Kidney (tissue), 14 donors: ENCODE data around the gene PEX11A. TPM values are rescaled to one million over a fixed set of nuclear protein-coding genes. Genes with fewer than 3 reads are reported as not detected.

Experiments used
- DNase-seq, 5 donors: peaks; one replicate each; pipeline ENCODE4 v3.0.0-alpha.2; 2013 to 2020
- FAIRE-seq: peaks from 2 replicates; lab custom pipeline; 2012; peaks lifted over from hg19 to GRCh38; lab: Jason Lieb, UNC
- H3K27ac ChIP-seq, 2 donors: one replicate each; pipeline ENCODE4 v1.7.0; 2013; ENCODE audit warnings: low read depth in 2 of 2, low read length in 2 of 2, inconsistent platforms in 1 of 2
- H3K27me3 ChIP-seq: one replicate; pipeline ENCODE4 v1.7.1; 2013; ENCODE audit warnings: low read length, inconsistent platforms; ENCODE audit not compliant: control insufficient read depth, insufficient read depth
- H3K36me3 ChIP-seq, 3 donors: one replicate each; pipeline versions ENCODE4 v1.7.0 to v1.7.1; 2013; ENCODE audit warnings: low read length in 3 of 3, control low read depth in 1 of 3, inconsistent platforms in 1 of 3; ENCODE audit not compliant: insufficient read depth in 3 of 3, control insufficient read depth in 2 of 3
- H3K4me1 ChIP-seq, 3 donors: one replicate each; pipeline versions ENCODE4 v1.7.0 to v1.7.1; 2013; ENCODE audit warnings: low read length in 3 of 3, inconsistent platforms in 1 of 3, low read depth in 1 of 3; ENCODE audit not compliant: control insufficient read depth in 2 of 3, insufficient read depth in 2 of 3
- H3K4me3 ChIP-seq, 3 donors: one replicate each; pipeline versions ENCODE4 v1.7.0 to v1.8.1; 2013; ENCODE audit warnings: low read length in 3 of 3, control low read depth in 1 of 3, inconsistent platforms in 1 of 3
- H3K9ac ChIP-seq, 3 donors: one replicate each; pipeline versions ENCODE4 v1.7.0 to v1.7.1; 2013; ENCODE audit warnings: low read length in 3 of 3, control low read depth in 1 of 3, inconsistent platforms in 1 of 3
- H3K9me3 ChIP-seq, 3 donors: one replicate each; pipeline versions ENCODE4 v1.7.0 to v1.7.1; 2013; ENCODE audit warnings: low read length in 3 of 3, control low read depth in 1 of 3, inconsistent platforms in 1 of 3; ENCODE audit not compliant: control insufficient read depth in 2 of 3, insufficient read depth in 1 of 3
- intact Hi-C: fragments of 100-400 bp; cut with DNase I; formaldehyde crosslinking; loops from one replicate; pipeline ENCODE4 v1.11.1; 2022
- polyA plus RNA-seq: library from polyadenylated mRNA; stranded (reverse); fragments of 350-450 nt; fragmentation: Illumina TruSeq; extraction: RNeasy Lipid Tissue Mini Kit (QIAGEN cat#74804); gene quantifications from one replicate; pipeline ENCODE4 v1.2.3, GENCODE V29; 2014; ENCODE audit warnings: low read depth, low replicate concordance; ENCODE audit not compliant: insufficient read depth
- total RNA-seq: library from RNA; stranded (reverse); fragmentation: NEBNext Ultra II Directional; extraction: Animal tissue kit (Norgen Biotek cat#: 25700); gene quantifications from one replicate; pipeline ENCODE4 v1.2.1, GENCODE V29; 2021
- TF ChIP-seq, protein P1 (sequence below): IDR thresholded peaks from 3 replicates; pipeline ENCODE4 v1.5.1; 2012; ENCODE audit warnings: mild to moderate bottlenecking, moderate library complexity, borderline replicate concordance; ENCODE audit not compliant: insufficient read depth; ENCODE audit errors: extremely low read depth
- donor health status: control.
- donor health status: control.
- donor health status: control.
- donor health status: control.
- donor health status: control.
- donor health status: DM: yes; HTN: yes; CAD: no.
- donor health status: Normal renal cell carcinoma (clear cell type).

PEX11A gene
- total and polyA plus RNA-seq, 2 donors from 2014 or later: 7.7 to 13.7 TPM

DNA sequence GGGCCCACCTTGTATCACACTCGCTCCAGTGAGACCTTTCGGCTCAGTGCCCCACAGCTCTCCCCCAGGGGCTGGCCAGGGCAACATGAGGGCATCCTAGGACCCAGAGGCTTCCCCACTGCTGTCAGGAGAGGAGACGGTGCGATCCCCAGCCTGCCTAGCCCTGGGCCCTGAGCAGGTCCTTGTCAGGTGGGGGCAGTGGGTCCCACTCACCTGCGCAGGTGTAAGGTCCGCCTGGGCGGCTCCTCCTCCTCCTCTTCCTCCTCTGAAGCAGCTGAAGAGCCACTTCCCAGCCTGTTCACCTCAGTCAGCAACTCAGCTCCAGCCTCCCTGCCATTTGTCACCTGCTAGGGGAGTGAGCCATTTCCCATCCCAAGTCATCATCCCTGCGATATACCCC is 44.9 kb downstream of the PEX11A start:
- DNase-seq (no peak), FAIRE-seq (no peak)
- intact Hi-C loops: no loop called here
- H3K36me3 ChIP-seq: peaks cover 0 to 2% (median 0%) of the 10 kb centered on the region in 3 donors
- TF ChIP-seq, protein P1, sequence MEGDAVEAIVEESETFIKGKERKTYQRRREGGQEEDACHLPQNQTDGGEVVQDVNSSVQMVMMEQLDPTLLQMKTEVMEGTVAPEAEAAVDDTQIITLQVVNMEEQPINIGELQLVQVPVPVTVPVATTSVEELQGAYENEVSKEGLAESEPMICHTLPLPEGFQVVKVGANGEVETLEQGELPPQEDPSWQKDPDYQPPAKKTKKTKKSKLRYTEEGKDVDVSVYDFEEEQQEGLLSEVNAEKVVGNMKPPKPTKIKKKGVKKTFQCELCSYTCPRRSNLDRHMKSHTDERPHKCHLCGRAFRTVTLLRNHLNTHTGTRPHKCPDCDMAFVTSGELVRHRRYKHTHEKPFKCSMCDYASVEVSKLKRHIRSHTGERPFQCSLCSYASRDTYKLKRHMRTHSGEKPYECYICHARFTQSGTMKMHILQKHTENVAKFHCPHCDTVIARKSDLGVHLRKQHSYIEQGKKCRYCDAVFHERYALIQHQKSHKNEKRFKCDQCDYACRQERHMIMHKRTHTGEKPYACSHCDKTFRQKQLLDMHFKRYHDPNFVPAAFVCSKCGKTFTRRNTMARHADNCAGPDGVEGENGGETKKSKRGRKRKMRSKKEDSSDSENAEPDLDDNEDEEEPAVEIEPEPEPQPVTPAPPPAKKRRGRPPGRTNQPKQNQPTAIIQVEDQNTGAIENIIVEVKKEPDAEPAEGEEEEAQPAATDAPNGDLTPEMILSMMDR: no peak
- H3K9me3 ChIP-seq: no peaks in the 10 kb centered on the region
- H3K27me3 ChIP-seq: no peaks in the 10 kb centered on the region
- no peak overlapping the region for H3K9ac ChIP-seq
- no peak overlapping the region for H3K4me3 ChIP-seq
- H3K4me1 ChIP-seq: peaks cover 0 to 2% (median 0%) of the 10 kb centered on the region in 3 donors
- no peak overlapping the region for H3K27ac ChIP-seq

DNA sequence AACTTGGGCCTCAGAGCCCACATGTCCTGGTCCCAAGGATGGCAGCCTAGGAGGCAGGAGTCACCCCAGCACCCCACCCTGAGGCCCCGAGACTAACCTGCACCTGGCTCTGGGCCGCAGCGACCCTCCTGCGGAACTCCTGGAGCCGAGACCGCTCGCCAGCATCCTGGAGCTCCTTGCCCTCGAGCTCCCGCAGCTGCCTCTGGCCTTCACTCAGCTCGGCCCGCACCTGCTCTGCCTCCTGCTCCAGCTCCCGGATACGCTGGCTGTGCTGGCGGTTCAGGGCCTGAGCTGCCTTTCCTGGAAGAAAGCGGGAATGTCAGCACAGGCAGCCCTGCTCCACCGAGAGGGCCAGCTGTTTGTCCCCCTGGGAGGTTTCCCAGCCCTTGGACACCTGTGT is 48.4 kb downstream of the PEX11A start:
- H3K36me3 ChIP-seq: peaks cover 0 to 2% (median 0%) of the 10 kb centered on the region in 3 donors
- H3K4me1 ChIP-seq: no peaks in the 10 kb centered on the region
- FAIRE-seq (no peak), DNase-seq (peak in 1 of 5 donors; percentile 48)
- intact Hi-C loops: no loop called here
- H3K9me3 ChIP-seq: no peaks in the 10 kb centered on the region
- no peak overlapping the region for H3K27ac ChIP-seq
- TF ChIP-seq, protein P1: no peak
- no peak overlapping the region for H3K4me3 ChIP-seq
- H3K9ac ChIP-seq: no peak overlapping the region
- no peaks in the 10 kb centered on the region for H3K27me3 ChIP-seq

DNA sequence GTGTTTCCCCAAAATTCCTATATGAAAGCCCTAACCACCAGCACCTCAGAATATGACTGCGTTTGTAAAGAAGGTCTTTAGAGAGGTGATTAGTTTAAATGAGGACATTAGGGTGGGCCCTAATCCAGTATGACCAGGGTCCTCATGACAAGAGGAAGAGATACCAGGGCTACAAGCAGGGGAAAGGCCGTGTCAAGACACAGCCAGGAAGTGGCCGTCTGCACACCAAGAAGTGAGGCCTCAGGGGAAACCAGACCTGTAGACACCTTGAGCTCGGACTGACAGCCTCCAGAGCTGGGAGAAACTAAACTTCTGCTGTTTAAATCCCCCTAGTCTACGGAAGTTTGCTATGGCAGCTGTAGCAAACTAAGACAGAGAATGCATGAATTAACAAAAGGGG is 49.5 kb downstream of the PEX11A start:
- intact Hi-C loops: no loop called here
- no peaks in the 10 kb centered on the region for H3K4me1 ChIP-seq
- no peak overlapping the region for H3K4me3 ChIP-seq
- TF ChIP-seq, protein P1: no peak
- no peak overlapping the region for H3K9ac ChIP-seq
- no peak overlapping the region for H3K27ac ChIP-seq
- no peaks in the 10 kb centered on the region for H3K9me3 ChIP-seq
- FAIRE-seq: no peak
- DNase-seq: peak in 1 of 5 donors; percentile 23
- H3K27me3 ChIP-seq: no peaks in the 10 kb centered on the region
- H3K36me3 ChIP-seq: peaks cover 0 to 2% (median 0%) of the 10 kb centered on the region in 3 donors

GRCh38 chr15:89640245-89640644 is 50.3 kb downstream of the PEX11A start:
- H3K27ac ChIP-seq: no peak overlapping the region
- H3K4me3 ChIP-seq: no peak overlapping the region
- no peak overlapping the region for H3K9ac ChIP-seq
- TF ChIP-seq, protein P1: no peak
- peaks cover 0 to 2% (median 0%) of the 10 kb centered on the region in 3 donors for H3K36me3 ChIP-seq
- no peaks in the 10 kb centered on the region for H3K27me3 ChIP-seq
- DNase-seq: no peak
- no peak for FAIRE-seq
- H3K4me1 ChIP-seq: no peaks in the 10 kb centered on the region
- intact Hi-C loops: no loop called here
- H3K9me3 ChIP-seq: no peaks in the 10 kb centered on the region
